C4-2B (cell line): ENCODE data around the gene KMT2D.

Source experiments
- H3K27ac ChIP-seq: fragments of 450-650 bp; 2 replicates; pipeline ENCODE4 v1.5.1; 2017
- ZFX ChIP-seq: fragments of 450-650 bp; IDR thresholded peaks from 2 replicates; pipeline ENCODE4 v1.6.1; 2017
- TF ChIP-seq, protein P1 (sequence below): fragments of 450-650 bp; conservative IDR thresholded peaks from 2 replicates; pipeline ENCODE4 v1.5.1; 2017; ENCODE audit warnings: mild to moderate bottlenecking

Gene KMT2D

DNA sequence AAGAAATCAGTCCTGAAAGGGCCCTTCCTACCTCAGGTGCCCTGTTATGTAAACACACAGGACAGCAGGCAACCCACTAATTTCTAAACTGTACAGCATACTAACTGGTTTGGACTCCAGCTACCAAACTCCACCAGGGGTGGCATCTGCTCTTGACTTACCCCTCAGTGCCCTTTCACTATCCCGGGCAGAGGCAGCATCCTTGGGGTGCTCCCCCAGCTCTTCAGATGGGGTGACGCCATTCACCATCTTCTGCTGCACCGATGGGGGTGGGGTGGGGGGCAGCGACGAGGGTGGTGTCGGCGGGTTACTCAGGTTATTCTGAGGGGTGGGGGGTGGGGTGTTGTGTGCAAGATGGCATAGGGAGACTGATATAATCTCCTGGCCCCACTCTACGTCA lies 30.5 kb downstream of the KMT2D start:
- TF ChIP-seq, protein P1, sequence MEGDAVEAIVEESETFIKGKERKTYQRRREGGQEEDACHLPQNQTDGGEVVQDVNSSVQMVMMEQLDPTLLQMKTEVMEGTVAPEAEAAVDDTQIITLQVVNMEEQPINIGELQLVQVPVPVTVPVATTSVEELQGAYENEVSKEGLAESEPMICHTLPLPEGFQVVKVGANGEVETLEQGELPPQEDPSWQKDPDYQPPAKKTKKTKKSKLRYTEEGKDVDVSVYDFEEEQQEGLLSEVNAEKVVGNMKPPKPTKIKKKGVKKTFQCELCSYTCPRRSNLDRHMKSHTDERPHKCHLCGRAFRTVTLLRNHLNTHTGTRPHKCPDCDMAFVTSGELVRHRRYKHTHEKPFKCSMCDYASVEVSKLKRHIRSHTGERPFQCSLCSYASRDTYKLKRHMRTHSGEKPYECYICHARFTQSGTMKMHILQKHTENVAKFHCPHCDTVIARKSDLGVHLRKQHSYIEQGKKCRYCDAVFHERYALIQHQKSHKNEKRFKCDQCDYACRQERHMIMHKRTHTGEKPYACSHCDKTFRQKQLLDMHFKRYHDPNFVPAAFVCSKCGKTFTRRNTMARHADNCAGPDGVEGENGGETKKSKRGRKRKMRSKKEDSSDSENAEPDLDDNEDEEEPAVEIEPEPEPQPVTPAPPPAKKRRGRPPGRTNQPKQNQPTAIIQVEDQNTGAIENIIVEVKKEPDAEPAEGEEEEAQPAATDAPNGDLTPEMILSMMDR = no peak
- no peak for TF ChIP-seq ZFX
- H3K27ac ChIP-seq = no peak overlapping the region

DNA sequence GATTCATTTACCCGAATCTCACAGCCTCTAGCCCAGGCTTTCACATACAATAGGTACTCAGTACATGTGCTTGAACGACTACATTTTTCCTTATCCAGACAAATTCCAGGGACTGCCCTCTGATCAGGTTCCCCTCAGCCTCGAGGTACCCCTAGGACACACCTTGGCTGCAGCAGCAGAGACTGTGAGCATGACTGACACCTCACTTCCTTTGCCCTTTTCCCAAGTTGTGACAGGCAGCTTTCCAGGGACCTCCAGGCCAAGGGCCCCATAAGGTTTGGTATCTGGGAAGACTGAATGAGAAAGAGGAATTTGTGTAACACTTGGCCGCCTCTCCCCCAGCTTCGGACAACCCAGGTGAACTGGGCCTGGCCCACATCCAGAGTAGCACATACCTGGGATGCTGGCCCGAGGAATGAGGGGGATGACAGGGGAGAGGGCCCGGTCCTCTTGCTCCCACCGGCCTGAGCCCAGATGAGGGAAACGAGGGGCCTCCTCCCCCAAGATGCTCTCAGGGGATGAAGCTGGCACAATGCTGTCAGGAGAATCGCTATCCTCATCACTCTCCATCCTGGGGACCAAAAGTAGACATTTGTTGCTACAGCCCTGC lies 31.8 kb downstream of the KMT2D start:
- no peak overlapping the region for H3K27ac ChIP-seq
- TF ChIP-seq ZFX = no peak
- TF ChIP-seq, protein P1 = no peak

DNA sequence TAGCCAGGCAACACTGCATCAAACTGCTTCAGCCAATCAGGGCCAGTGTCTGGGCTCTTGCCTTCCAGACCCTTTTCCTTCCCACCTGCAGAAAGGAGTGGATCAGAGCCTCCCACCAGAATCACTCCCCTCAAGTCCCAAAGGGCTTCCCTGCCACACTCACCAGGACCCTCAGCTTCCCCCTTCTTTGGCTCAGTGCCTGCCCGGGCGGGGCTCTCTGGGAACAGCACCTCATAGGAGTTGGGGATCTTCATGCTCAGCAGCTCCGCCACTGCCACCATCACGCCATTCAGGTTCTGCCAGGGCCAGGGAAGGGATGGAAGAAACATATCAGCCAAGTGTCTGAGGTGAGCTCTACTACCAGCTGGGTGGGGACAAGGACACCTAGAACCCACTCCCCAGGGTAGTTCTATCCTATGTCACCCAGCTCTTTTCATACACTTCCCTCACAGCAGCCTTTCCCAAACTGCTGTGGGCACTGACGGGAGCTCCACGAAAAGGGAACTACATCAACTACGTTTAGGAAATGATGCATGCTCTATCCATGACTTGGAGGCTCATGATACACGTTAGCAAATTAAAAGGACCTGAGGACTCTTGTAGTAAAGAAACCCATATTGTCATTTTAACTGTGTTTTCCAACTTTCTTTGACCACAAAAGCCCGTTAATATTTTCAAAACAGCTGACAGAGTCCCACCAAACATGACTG lies 32.6 kb downstream of the KMT2D start:
- TF ChIP-seq, protein P1 = no peak
- TF ChIP-seq ZFX = no peak
- H3K27ac ChIP-seq = no peak overlapping the region

DNA sequence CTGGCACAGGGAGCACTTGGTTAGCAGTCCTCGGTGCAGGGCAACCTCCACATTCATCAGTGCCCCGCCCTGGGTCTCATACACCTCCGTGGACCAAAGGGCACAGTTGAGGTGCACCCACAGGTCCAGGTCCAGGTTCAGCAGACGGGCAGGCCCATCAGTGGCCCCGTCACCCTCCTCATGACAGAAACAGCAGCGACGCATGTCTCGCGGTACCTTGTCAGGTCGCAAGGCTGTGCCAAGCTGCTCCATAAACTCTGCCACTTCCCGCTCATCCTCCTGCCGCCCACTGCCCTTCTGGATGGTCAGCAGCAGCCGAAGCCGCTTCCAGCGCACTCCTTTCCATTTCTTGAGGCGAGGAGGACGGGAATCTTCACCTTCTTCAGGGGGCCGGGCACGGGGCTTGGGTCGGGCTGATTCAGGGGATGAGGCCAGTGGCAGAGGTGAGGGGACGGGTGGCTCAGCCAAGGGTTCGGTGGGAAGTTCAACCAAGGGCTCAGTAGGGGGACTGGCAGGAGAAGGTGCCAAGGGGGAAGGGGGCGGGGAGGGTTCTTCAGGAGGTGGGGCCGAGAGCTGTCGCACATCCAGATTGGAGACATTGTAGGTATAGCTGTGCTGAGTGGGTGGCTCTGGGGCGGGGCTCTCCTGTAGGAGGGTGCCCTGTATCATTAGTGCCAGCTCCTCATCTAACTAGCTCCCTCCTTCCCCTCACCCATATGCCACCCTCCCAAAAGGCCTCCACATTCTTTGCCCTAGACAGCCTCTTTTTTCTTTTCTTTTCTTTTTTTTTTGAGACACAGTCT lies 33.7 kb downstream of the KMT2D start:
- no peak for TF ChIP-seq ZFX
- H3K27ac ChIP-seq = no peak overlapping the region

DNA sequence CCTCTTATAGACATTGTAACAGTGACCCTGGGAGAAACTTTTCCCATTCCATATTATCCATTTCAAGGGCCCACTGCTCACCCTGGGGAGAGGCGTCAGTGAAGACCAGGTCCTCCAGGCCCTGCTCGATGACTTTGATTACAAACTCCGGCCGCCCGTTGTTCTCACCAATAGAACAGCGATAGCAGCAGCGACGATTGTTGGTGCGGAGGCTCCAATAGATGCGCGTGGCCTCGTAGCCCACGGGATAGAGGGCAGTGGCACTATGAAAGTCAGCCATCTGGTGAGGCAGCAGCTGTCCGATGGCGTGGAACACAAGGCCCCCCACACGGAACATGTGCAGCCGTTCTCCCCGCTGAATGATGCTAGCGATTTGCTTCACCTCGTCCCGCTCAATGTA lies 34.5 kb downstream of the KMT2D start:
- TF ChIP-seq, protein P1 = no peak
- TF ChIP-seq ZFX = no peak

DNA sequence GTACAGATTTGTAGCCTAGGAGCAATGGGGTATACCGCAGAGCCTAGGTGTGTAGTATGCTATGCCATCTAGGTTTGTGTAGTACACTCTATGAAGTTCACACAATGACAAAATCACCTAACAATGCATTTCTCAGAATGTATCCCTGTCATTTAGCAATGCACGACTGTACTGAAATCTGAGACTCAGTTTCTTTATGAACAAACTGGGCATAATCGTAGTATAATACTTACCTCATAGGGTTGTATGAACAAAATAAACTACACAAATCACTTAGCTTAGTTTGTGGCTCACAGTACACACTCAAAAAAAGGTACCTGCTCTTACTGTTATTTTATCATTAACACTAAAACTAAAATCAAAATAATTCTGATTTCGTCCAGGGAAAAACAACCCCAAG lies 35.1 kb downstream of the KMT2D start:
- H3K27ac ChIP-seq = no peak overlapping the region
- TF ChIP-seq, protein P1 = no peak
- TF ChIP-seq ZFX = no peak

More for the DNA sequence above, 34.5 kb downstream of the KMT2D start:
- H3K27ac ChIP-seq = no peak overlapping the region

DNA sequence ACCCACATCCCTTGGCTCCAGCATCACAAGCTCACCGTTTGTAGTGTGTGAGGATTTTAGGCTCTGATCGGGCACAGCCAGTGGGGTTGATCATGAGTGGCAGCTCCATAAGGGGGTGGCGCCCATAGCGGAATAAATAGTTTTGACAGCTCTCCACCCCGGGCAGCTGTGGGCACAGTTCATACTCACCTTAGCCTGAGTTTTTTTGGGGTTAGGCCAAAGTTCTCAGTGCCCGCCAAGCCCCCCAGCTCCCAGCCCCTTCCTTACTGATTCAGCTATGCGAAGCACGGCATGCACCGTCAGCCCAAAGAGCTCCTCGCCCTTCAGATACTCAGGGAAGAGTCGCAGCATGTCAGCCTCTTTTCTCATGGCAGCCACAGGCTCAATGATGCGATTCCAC lies 36.1 kb downstream of the KMT2D start:
- no peak for TF ChIP-seq ZFX
- TF ChIP-seq, protein P1 = no peak
- no peak overlapping the region for H3K27ac ChIP-seq
